Uterus (tissue), 4 donors: ENCODE data around the gene MSRB1. TPM values are rescaled to one million over a fixed set of nuclear protein-coding genes. Genes with fewer than 3 reads are reported as not detected.

Source experiments
- DNase-seq, 2 donors: peaks; one replicate each; pipeline ENCODE4 v3.0.0-alpha.2; 2019 to 2020
- H3K27ac ChIP-seq, 2 donors: fragments of 200-600 bp; sonication (generic); 1 replicate in 1 of 2; 2 replicates in 1 of 2; pipeline ENCODE4 v1.5.1; 2016 to 2018
- H3K27me3 ChIP-seq, 2 donors: fragments of 200-600 bp; sonication (generic); one replicate each; pipeline ENCODE4 v1.5.1; 2018 to 2019; ENCODE audit warnings: control low read depth in 1 of 2
- H3K36me3 ChIP-seq, 2 donors: fragments of 200-600 bp; sonication (generic); one replicate each; pipeline ENCODE4 v1.5.1; 2019; ENCODE audit warnings: control low read depth in 1 of 2
- H3K4me1 ChIP-seq, 2 donors: fragments of 200-600 bp; sonication (generic); one replicate each; pipeline ENCODE4 v1.5.1; 2018 to 2019; ENCODE audit warnings: control low read depth in 1 of 2
- H3K4me3 ChIP-seq, 2 donors: fragments of 200-600 bp; sonication (generic); 1 replicate in 1 of 2; 2 replicates in 1 of 2; pipeline ENCODE4 v1.5.1; 2018 to 2019; ENCODE audit warnings: mild to moderate bottlenecking in 1 of 2
- H3K9me3 ChIP-seq, 2 donors: fragments of 200-600 bp; sonication (generic); one replicate each; pipeline ENCODE4 v1.5.1; 2019; ENCODE audit warnings: control low read depth in 1 of 2
- POLR2A ChIP-seq, 2 donors: fragments of 450-650 bp; IDR thresholded peaks; one replicate each; pipeline ENCODE4 v1.6.1; 2016; ENCODE audit warnings: antibody characterized with exemption in 2 of 2, mild to moderate bottlenecking in 1 of 2, moderate library complexity in 1 of 2
- intact Hi-C: fragments of 100-400 bp; cut with DNase I; formaldehyde crosslinking; loops from one replicate; pipeline ENCODE4 v1.15.1; 2023; ENCODE audit warnings: low total_unique reads
- total RNA-seq, 4 donors: library from RNA; depleted of rRNA in 3 of 4; stranded (reverse); fragments of >200 nt in 3 of 4; gene quantifications; one replicate each; pipeline versions ENCODE4 v1.1.0 to v1.2.4, GENCODE V29; 2014 to 2023
- TF ChIP-seq, protein P1 (sequence below), 4 experiments: fragments of 200-600 bp in 2 of 4; fragments of 450-650 bp in 2 of 4; sonication (generic) in 2 of 4; IDR thresholded peaks; one replicate each; pipeline ENCODE4 v1.5.1; 2016 to 2019; ENCODE audit warnings: antibody characterized with exemption in 4 of 4, mild to moderate bottlenecking in 2 of 4, moderate library complexity in 1 of 4
- donor health status: DM: yes; HTN: yes; CAD: no.

MSRB1 gene
- total RNA-seq, 4 donors from 2014 or later, result 5.6 to 21.2 (median 11.9) TPM

DNA sequence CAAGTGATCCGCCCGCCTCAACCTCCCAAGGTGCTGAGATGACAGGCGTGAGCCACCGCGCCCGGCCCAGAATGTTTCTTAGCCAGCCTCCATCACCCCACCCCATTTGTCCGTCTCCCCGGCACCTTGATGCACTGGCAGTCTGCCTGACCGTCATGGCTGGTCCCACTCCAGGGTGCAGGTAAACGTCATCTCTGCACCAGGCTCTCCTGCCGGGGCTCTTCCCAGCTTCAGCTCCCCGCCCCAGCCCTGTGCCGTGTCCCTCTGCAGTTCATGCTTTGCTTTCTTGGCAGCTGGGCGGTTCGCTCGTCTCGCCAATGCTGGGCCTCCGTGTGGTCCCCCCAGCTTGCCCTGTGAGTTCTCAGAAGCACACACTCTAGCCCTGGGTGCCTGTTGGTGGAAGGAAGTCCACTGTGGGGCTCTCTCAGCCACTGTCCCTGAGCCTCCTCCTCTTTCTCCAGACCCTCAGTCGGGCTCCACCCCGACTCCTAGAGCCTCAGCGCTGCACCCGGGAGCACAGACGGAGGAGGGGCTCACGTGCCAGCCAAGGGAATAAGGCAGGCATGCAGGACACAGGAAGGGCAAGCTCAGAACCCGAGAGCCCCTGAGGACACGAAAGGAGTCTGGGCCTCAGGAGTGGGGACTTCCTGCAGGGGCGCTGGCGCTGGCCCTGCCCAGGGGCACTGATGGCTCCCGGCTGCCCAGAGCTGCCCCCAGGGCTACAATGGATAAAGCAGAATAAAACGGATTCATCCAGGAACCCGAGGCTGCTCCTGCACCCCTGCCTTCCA is 36.7 kb downstream of the MSRB1 start:
- DNase-seq, result no peak
- H3K27me3 ChIP-seq, result no peaks in the 10 kb centered on the region
- no peaks in the 10 kb centered on the region for H3K9me3 ChIP-seq
- no peaks in the 10 kb centered on the region for H3K36me3 ChIP-seq
- H3K4me1 ChIP-seq, result no peaks in the 10 kb centered on the region
- H3K4me3 ChIP-seq, result no peak overlapping the region
- no peak overlapping the region for H3K27ac ChIP-seq
- intact Hi-C loops, result no loop called here
- TF ChIP-seq POLR2A (IDR thresholded peaks at IDR 0.05), result no peak
- TF ChIP-seq, protein P1, sequence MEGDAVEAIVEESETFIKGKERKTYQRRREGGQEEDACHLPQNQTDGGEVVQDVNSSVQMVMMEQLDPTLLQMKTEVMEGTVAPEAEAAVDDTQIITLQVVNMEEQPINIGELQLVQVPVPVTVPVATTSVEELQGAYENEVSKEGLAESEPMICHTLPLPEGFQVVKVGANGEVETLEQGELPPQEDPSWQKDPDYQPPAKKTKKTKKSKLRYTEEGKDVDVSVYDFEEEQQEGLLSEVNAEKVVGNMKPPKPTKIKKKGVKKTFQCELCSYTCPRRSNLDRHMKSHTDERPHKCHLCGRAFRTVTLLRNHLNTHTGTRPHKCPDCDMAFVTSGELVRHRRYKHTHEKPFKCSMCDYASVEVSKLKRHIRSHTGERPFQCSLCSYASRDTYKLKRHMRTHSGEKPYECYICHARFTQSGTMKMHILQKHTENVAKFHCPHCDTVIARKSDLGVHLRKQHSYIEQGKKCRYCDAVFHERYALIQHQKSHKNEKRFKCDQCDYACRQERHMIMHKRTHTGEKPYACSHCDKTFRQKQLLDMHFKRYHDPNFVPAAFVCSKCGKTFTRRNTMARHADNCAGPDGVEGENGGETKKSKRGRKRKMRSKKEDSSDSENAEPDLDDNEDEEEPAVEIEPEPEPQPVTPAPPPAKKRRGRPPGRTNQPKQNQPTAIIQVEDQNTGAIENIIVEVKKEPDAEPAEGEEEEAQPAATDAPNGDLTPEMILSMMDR (IDR thresholded peaks at IDR 0.05), result no peak

DNA sequence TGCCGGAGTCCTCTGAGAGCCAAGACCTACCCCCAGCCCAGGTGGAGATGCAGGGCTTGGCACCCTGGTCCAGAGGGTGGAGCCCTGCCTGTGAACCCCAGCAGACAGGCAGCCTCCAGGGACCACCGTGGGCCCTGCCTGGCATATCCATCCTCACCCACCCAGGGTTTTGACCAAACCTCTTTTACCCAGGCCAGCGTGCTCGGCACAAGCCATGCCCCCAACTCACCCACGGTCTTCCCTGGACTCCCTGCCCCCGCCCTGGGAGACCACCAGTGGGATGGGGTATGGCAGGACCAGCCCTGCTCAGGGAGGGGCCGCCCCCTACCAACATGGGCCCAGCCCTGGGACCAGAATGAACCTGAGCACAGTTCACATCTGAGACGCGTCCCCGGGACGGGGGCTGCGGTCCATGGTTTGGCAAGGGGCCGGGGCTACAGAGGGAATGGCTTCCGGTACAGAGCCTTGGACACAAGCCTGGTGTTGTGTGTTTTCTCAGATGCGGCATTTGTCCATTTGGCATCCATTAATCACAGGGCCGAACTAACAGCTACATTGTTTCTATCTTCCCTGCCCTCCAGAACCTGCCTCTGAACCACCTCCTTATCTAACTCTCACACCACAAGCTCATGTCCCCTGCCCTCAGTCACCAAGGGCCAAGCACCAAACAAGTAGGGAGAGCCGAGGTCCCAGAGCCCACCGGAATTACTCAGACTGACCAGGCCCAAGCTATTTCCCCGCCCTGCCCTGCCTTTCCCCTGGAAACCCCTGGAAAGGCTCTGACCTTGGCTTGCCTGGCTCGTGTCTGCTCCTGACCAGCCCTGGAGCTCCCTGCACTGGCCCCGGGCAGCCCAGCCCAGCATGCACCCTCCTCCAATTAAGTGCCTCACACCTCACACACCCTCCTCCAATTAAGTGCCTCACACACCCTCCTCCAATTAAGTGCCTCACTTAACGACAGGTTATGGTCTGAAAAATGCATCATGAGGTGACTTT is 38.9 kb downstream of the MSRB1 start:
- no peak for TF ChIP-seq POLR2A (IDR thresholded peaks at IDR 0.05)
- TF ChIP-seq, protein P1 (IDR thresholded peaks at IDR 0.05), result no peak
- H3K36me3 ChIP-seq, result no peaks in the 10 kb centered on the region
- no peaks in the 10 kb centered on the region for H3K4me1 ChIP-seq
- H3K27ac ChIP-seq, result no peak overlapping the region
- H3K4me3 ChIP-seq, result no peak overlapping the region
- no peak for DNase-seq
- intact Hi-C loops, result no loop called here
- H3K27me3 ChIP-seq, result no peaks in the 10 kb centered on the region
- no peaks in the 10 kb centered on the region for H3K9me3 ChIP-seq

DNA sequence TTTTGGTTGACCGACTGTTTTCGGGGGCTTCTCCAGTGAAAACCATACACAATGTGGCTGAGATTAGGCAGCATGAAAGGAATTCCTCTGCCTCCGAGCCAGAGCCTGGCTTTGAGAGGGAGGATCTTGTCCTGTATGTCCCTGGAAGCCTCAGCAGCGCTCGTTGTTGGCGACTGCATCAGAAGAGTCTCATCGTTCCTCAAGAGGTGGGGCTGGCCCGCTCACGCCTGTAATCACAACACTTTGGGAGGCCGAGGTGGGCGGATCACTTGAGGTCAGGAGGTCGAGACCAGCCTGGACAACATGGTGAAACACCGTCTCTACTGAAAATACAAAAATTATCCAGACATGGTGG is 39.8 kb downstream of the MSRB1 start:
- no peaks in the 10 kb centered on the region for H3K36me3 ChIP-seq
- no peak overlapping the region for H3K4me3 ChIP-seq
- no peak for DNase-seq
- H3K27ac ChIP-seq, result no peak overlapping the region
- TF ChIP-seq, protein P1 (IDR thresholded peaks at IDR 0.05), result no peak
- no peak for TF ChIP-seq POLR2A (IDR thresholded peaks at IDR 0.05)
- no peaks in the 10 kb centered on the region for H3K27me3 ChIP-seq
- H3K9me3 ChIP-seq, result no peaks in the 10 kb centered on the region
- intact Hi-C loops, result no loop called here
- no peaks in the 10 kb centered on the region for H3K4me1 ChIP-seq

DNA sequence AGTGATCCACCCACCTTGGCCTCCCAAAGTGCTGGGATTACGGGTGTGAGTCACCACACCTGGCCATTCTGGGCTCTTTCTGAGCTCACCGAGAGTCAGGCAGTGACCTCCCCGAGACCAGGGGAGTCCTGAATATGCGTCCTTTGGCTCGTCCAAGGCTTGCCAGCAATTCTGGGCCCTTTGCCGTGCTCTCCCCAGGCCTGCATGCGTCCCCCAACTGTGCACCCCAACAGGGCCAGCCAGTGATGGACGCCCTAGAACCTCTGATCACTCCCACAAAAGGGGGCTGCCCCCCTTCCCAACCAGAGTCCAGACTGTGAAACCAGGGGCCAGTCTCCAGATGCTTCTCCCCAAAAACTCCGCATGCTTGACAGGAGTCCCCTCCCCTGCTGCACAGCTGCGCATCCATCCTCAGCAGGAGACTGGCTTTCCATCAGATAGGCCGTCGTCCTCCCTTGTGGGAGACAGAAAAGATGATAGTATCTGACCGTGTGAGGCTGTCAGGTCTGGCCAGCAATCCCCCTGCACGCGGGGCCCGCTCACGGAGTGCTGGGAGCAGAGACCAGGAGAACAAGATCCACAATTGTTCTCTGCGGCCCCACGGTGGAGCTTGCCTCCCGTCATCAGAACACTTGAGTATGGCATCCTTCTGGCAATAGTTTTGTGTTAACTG is 40.3 kb downstream of the MSRB1 start:
- intact Hi-C loops, result no loop called here
- Histone ChIP-seq H3K9me3 (no peaks in the 10 kb centered on the region), H3K27me3 (no peaks in the 10 kb centered on the region), H3K4me3 (no peak overlapping the region), H3K36me3 (no peaks in the 10 kb centered on the region), H3K27ac (no peak overlapping the region), H3K4me1 (no peaks in the 10 kb centered on the region)
- TF ChIP-seq, protein P1 (IDR thresholded peaks at IDR 0.05), result no peak
- no peak for DNase-seq
